ENCODE results near the gene TROAP.

GRCh38 chr12:49367381-49368239 is 44.6 kb downstream of the TROAP start, which contains the start of gene SPATS2:
- no peak for TF ChIP-seq CTCF (IDR thresholded peaks at IDR 0.05)
- peak; percentile 40 to 56 (median 41) for TF ChIP-seq POLR2A (IDR thresholded peaks at IDR 0.05)

All from body of pancreas (tissue), 4 donors.